HG02642 (cell line): ENCODE results near the gene SEC14L6.
"Not testable (repeated sequence)": the region's sequence is repeated elsewhere in the genome, so short reads cannot be mapped to it uniquely, and the experiment has no call there.

ENCODE experiments used
- ATAC-seq: cut with Tn5 transposase; IDR thresholded peaks from one replicate; pipeline ENCODE4 v1.9.1; 2021; ENCODE audit warnings: mild to moderate bottlenecking; ENCODE audit not compliant: unreplicated experiment, poor library complexity

The SEC14L6 gene

DNA sequence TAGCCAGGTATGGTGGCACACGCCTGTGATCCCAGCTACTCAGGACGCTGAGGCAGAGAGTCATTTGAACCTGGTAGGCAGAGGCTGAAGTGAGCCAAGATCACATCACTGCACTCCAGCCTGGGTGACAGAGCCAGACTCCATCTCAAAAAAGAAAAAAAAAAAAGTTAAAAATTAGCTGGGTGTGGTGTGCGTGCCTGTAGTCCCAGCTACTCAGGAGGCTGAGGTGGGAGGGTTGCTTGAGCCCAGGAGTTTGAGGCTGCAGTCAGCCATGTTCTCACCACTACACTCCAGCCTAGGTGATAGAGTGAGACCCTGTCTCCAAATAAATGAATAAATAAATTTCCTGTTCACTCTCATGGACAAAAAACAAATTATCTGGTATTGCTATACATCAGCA is 5.0 kb downstream of the SEC14L6 start:
- not testable (repeated sequence) for ATAC-seq

- no peak for ATAC-seq
Observed at GRCh38 chr22:30539368-30539767, 7.2 kb downstream of the SEC14L6 start.

- no peak for ATAC-seq
Observed at GRCh38 chr22:30538280-30538679, 8.3 kb downstream of the SEC14L6 start.

GRCh38 chr22:30537083-30537731 is 9.3 kb downstream of the SEC14L6 start:
- no peak for ATAC-seq

GRCh38 chr22:30535182-30535581 is 11.4 kb downstream of the SEC14L6 start:
- ATAC-seq: no peak

GRCh38 chr22:30531651-30532608 is 14.6 kb downstream of the SEC14L6 start:
- ATAC-seq: no peak

GRCh38 chr22:30526656-30527055 is 19.9 kb downstream of the SEC14L6 start:
- ATAC-seq: no peak

GRCh38 chr22:30523646-30524489 is 22.7 kb downstream of the SEC14L6 start:
- no peak for ATAC-seq

- no peak for ATAC-seq
Observed at GRCh38 chr22:30521368-30522156, 25.0 kb downstream of the SEC14L6 start.

DNA sequence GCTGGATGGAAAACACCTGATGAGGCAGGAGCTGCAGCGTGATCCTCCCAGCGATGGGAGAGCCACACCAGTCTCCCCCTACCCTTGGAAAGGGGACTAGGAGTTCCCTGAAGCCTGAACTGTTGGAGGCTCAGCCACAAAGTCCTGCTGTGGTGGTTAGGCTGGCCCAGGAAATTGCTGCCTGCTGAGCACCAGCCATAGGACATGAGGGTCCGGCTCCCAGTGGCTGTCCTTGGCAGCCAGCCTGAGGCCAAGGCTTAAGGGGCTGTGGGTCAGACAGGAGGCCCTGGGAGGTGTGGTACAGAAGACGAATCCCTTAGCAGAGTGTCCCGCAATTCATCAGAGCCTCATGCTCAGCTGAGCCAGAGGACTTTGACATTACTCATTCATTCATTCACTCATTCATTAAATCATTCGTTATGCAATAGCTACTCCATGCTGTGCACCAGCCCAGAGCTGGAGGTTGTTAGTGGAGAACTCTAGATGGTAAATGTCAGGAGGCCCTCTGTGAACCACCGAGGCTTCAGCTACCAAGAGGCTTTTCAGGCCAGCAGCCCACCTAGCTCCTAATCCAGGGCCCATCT is 26.6 kb downstream of the SEC14L6 start:
- ATAC-seq: no peak

GRCh38 chr22:30516731-30517130 is 29.8 kb downstream of the SEC14L6 start:
- no peak for ATAC-seq

- ATAC-seq: no peak
Observed at GRCh38 chr22:30516273-30516672, 30.3 kb downstream of the SEC14L6 start.

DNA sequence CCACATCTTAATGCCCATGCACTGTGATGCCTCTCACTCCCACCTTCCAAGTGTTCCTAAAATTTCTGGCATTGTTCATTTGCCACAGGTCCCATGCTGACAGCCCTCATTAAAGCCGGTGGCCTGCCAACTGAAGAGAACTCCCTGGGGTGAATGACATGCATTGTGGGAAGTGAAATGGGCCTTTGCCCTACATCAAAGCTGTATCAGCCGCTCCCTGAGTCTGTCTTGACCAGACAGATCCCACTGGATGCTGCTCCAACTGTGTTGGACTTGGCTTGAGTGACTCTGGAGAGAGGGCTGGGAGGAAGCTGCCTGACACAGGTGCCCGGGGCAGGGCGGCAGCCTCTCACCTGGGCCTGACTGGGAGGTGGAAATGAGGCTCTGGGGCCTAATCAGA is 32.3 kb downstream of the SEC14L6 start:
- ATAC-seq: no peak

DNA sequence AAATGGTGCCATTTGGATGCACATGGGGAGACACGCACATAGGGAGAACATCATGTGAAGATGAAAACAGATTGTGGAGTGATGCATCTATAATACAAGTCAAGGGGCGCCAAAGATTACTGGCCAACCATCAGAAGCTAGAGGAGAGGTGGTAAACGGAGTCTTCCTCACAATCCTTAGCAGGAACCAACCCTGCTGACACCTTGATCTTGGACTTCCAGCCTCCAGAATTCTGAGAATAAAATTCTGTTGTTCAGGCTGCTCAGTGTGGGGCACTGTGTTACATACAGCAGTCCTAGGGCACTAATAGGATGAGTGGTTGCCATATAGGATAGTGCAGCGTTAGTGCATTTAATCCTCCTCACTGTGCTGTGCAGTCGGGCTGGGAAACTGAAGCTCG is 33.1 kb downstream of the SEC14L6 start:
- no peak for ATAC-seq

GRCh38 chr22:30511911-30512310 is 34.6 kb downstream of the SEC14L6 start:
- ATAC-seq: no peak

DNA sequence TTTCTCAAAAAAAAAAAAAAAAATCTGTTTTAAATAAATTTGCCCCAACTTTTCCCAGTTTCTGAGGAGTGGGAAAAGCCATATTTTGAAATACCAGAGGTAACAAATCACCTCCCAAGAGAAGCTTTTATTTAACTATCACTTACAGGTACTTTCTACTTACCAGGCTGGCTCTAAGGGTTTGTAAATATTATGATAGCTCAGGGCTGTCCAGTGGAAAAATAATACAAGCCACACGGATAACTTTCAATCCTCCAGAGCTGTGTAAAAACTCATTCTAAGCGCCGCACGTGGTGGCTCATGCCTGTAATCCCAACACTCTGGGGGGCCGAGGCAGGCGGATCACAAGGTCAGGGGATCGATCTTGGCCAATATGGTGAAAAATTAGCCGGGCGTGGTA is 35.4 kb downstream of the SEC14L6 start:
- no peak for ATAC-seq

- no peak for ATAC-seq
Observed at GRCh38 chr22:30508216-30508615, 38.3 kb downstream of the SEC14L6 start.

DNA sequence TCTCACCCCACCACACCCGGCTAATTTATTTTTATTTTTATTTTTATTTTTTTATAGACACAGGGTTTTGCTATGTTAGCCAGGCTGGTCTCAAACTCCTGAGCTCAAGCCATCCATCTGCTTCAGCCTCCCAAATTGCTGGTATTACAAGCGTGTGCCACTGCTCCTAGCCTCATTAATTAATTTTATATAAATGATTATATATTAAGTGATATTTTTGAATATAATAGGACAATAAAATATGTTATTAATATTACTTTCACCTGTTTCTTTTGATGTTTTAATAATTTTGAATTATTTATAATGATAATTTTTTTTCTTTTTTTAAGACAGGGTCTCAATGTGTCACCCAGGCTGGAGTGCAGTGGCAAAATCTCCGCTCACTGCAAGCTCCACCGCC is 38.9 kb downstream of the SEC14L6 start:
- no peak for ATAC-seq

DNA sequence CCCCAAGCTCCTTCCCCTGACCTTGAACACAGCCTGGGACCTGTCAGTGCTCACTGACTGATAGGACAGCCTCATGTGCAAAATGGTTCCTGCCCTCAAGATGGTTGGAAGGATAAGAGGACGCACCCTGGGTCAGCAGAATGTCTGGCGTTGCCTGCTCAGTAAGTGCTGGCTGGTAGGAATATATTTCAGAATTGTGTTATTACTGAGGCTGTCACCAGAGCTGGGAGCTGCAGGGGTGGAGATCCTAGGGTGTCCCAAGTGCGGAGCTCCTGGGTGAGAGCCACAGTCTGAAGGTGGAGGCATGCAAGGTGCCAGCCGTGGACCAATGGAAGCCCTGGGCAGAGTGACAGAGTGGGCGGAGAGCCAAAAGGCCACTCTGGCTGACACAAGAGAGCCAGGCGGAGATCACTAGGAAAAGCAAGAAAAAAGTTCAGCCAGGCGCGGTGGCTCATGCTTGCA is 40.0 kb downstream of the SEC14L6 start:
- ATAC-seq: no peak
